Activated gamma-delta T cell treated with anti-CD3 and anti-CD28 coated beads, Interleukin-2, amount 50 U/mL, for 16 hours (primary cell): ENCODE data around the gene CHCHD4.

Source experiments
- DNase-seq: peaks from one replicate; pipeline ENCODE4 v3.0.0-alpha.2; 2020; ENCODE audit warnings: low read depth

The CHCHD4 gene

GRCh38 chr3:14124615-14125192 is at the start of gene CHCHD4, which contains the start of gene TMEM43:
Gene CHCHD4, minus strand, starts transcription at chr3:14124870. Its CDS starts 194 bp downstream, at chr3:14124676.
Gene TMEM43, plus strand, starts transcription at chr3:14125052. Its CDS starts 142 bp downstream, at chr3:14125194.
- peak; percentile 96 for DNase-seq

- no peak for DNase-seq
These were observed 47.8 kb upstream of the CHCHD4 start for GRCh38 chr3:14172496-14172895.

- DNase-seq: no peak
These were observed 46.0 kb upstream of the CHCHD4 start for GRCh38 chr3:14170531-14171159.

- no peak for DNase-seq
These were observed 45.2 kb upstream of the CHCHD4 start for GRCh38 chr3:14169871-14170270.

GRCh38 chr3:14169435-14169834 is 44.8 kb upstream of the CHCHD4 start:
- DNase-seq: no peak

GRCh38 chr3:14166877-14167603 is 42.4 kb upstream of the CHCHD4 start:
- DNase-seq: no peak

GRCh38 chr3:14162178-14162577 is 37.5 kb upstream of the CHCHD4 start:
- no peak for DNase-seq

GRCh38 chr3:14161282-14161681 is 36.6 kb upstream of the CHCHD4 start:
- DNase-seq: no peak

GRCh38 chr3:14159426-14159825 is 34.8 kb upstream of the CHCHD4 start:
- no peak for DNase-seq

- DNase-seq: no peak
These were observed 33.7 kb upstream of the CHCHD4 start for GRCh38 chr3:14158370-14158769.

GRCh38 chr3:14157951-14158350 is 33.3 kb upstream of the CHCHD4 start:
- no peak for DNase-seq

GRCh38 chr3:14156843-14157561 is 32.3 kb upstream of the CHCHD4 start:
- no peak for DNase-seq

- DNase-seq: no peak
These were observed 31.5 kb upstream of the CHCHD4 start for GRCh38 chr3:14156201-14156600.

GRCh38 chr3:14154895-14155440 is 30.3 kb upstream of the CHCHD4 start:
- DNase-seq: no peak

GRCh38 chr3:14154276-14154675 is 29.6 kb upstream of the CHCHD4 start:
- no peak for DNase-seq

GRCh38 chr3:14153663-14154062 is 29.0 kb upstream of the CHCHD4 start:
- no peak for DNase-seq

- DNase-seq: no peak
These were observed 28.3 kb upstream of the CHCHD4 start for GRCh38 chr3:14152963-14153355.

- no peak for DNase-seq
These were observed 27.7 kb upstream of the CHCHD4 start for GRCh38 chr3:14152233-14152962.

GRCh38 chr3:14151471-14152083 is 26.9 kb upstream of the CHCHD4 start:
- no peak for DNase-seq

- DNase-seq: no peak
These were observed 26.0 kb upstream of the CHCHD4 start for GRCh38 chr3:14150491-14151230.
